NT2/D1 (cell line): Measurements from ENCODE around the gene RBPMS2.

ENCODE experiments used
- SUZ12 ChIP-seq: IDR thresholded peaks from 2 replicates; pipeline ENCODE4 v1.6.1; 2011; ENCODE audit not compliant: insufficient read length, insufficient read depth; ENCODE audit errors: extremely low read depth
- ZNF274 ChIP-seq: IDR thresholded peaks from 2 replicates; pipeline ENCODE4 v1.6.1; 2011; ENCODE audit warnings: mild to moderate bottlenecking, low read depth, low read length

DNA sequence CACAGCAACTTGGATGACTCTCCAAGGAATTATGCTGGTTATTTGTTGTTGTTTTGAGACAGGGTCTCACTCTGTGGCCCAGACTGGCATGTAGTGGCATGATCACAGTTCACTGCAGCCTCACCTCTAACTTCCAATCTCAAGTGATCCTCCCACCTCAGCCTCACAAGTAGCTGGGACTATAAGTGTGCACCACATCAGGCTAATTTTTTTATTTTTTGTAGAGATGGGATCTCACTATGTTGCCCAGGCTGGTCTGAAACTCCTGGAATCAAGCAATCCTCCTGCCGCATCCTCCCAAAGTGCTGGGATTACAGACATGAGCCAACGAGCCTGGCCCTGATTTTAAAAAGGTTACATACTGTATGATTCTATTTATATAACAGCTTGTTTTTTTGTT lies 63.0 kb downstream of the RBPMS2 start:
- TF ChIP-seq SUZ12 (no peak), ZNF274 (no peak)
